ENCODE data around the gene CYP4F12. TPM values are rescaled to one million over a fixed set of nuclear protein-coding genes. Genes with fewer than 3 reads are reported as not detected.

The CYP4F12 gene
- total RNA-seq, 1 experiment from 2014 or later, result not detected

GRCh38 chr19:15717809-15718208 lies 44.9 kb downstream of the CYP4F12 start:
- Histone ChIP-seq H3K36me3 (replicated peaks; ENCODE audit: control insufficient read depth, insufficient read depth, low read length) (no peaks in the 10 kb centered on the region), H3K27me3 (ENCODE audit: control insufficient read depth, insufficient read depth, low read length) (no peaks in the 10 kb centered on the region), H3K4me3 (ENCODE audit: insufficient read depth, low read depth, low read length) (no peak overlapping the region)
- DNase-seq, result no peak

- no peak for DNase-seq
- Histone ChIP-seq H3K4me3 (ENCODE audit: insufficient read depth, low read depth, low read length) (no peak overlapping the region), H3K27me3 (ENCODE audit: control insufficient read depth, insufficient read depth, low read length) (no peaks in the 10 kb centered on the region), H3K36me3 (replicated peaks; ENCODE audit: control insufficient read depth, insufficient read depth, low read length) (no peaks in the 10 kb centered on the region)
Measured at GRCh38 chr19:15721268-15721667, 48.4 kb downstream of the CYP4F12 start.

- no peak overlapping the region for H3K4me3 ChIP-seq (ENCODE audit: insufficient read depth, low read depth, low read length)
- H3K36me3 ChIP-seq (replicated peaks; ENCODE audit: control insufficient read depth, insufficient read depth, low read length), result no peaks in the 10 kb centered on the region
- peak; percentile 13 for DNase-seq
- H3K27me3 ChIP-seq (ENCODE audit: control insufficient read depth, insufficient read depth, low read length), result no peaks in the 10 kb centered on the region
Measured at GRCh38 chr19:15722956-15723355, 50.1 kb downstream of the CYP4F12 start.

- DNase-seq, result no peak
- Histone ChIP-seq H3K4me3 (ENCODE audit: insufficient read depth, low read depth, low read length) (no peak within 1 kb of the TSS), H3K27me3 (ENCODE audit: control insufficient read depth, insufficient read depth, low read length) (no peaks in the 10 kb centered on the region), H3K36me3 (replicated peaks; ENCODE audit: control insufficient read depth, insufficient read depth, low read length) (no peaks in the 10 kb centered on the region)
Measured at GRCh38 chr19:15727724-15728123, 54.8 kb downstream of the CYP4F12 start, which contains the start of gene OR10H2. TSS of gene OR10H2 (plus strand) at chr19:15728024. CDS start at chr19:15728044, 20 bp downstream.

DNA sequence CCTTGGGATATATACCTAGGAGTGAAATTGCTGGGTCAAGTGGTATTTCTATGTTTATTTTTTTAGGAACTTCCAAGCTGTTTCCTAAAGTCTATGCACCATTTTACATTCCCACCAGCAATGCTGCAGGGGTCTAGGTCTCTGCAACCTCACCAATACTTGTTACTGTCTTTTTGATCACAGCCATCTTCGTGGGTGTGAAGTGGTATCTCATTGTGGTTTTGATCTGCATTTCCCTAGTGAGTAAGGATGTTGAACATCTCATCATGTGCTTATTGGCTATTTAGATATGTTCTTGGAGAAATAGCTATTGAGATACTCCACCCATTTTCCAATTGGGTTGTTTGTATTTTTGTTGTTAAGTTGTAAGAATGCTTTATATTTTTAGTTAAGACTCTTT lies 57.7 kb downstream of the CYP4F12 start:
- no peaks in the 10 kb centered on the region for H3K27me3 ChIP-seq (ENCODE audit: control insufficient read depth, insufficient read depth, low read length)
- no peak for DNase-seq
- no peaks in the 10 kb centered on the region for H3K36me3 ChIP-seq (replicated peaks; ENCODE audit: control insufficient read depth, insufficient read depth, low read length)
- no peak overlapping the region for H3K4me3 ChIP-seq (ENCODE audit: insufficient read depth, low read depth, low read length)

DNA sequence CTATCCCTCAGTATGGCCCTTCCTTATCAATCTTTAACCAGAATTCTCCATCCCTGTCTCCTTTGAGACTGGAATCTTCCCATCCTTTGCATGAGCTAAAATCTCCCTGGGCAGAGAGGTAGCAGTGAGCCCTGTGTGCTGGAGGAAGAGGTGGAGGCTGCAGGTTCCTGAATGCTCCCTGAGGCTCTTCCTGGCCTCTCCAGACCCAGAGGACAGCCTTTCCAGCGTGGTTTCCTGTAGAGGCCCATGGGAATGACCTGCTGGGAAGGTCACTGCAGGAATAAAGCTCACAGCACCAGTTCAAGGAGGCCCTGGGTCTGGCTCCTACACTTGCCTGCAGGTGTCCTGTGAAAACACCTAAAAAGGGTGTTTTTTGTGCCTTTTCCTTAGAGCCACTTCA lies 59.5 kb downstream of the CYP4F12 start:
- Histone ChIP-seq H3K36me3 (replicated peaks; ENCODE audit: control insufficient read depth, insufficient read depth, low read length) (no peaks in the 10 kb centered on the region), H3K27me3 (ENCODE audit: control insufficient read depth, insufficient read depth, low read length) (no peaks in the 10 kb centered on the region), H3K4me3 (ENCODE audit: insufficient read depth, low read depth, low read length) (no peak overlapping the region)
- no peak for DNase-seq

GRCh38 chr19:15733895-15734294 lies 61.0 kb downstream of the CYP4F12 start:
- no peak overlapping the region for H3K4me3 ChIP-seq (ENCODE audit: insufficient read depth, low read depth, low read length)
- no peak for DNase-seq
- H3K27me3 ChIP-seq (ENCODE audit: control insufficient read depth, insufficient read depth, low read length), result no peaks in the 10 kb centered on the region
- no peaks in the 10 kb centered on the region for H3K36me3 ChIP-seq (replicated peaks; ENCODE audit: control insufficient read depth, insufficient read depth, low read length)

- H3K27me3 ChIP-seq (ENCODE audit: control insufficient read depth, insufficient read depth, low read length), result no peaks in the 10 kb centered on the region
- no peak within 1 kb of the TSS for H3K4me3 ChIP-seq (ENCODE audit: insufficient read depth, low read depth, low read length)
- no peaks in the 10 kb centered on the region for H3K36me3 ChIP-seq (replicated peaks; ENCODE audit: control insufficient read depth, insufficient read depth, low read length)
- no peak for DNase-seq
Measured at GRCh38 chr19:15737722-15738121, 64.8 kb downstream of the CYP4F12 start, which contains the start of gene OR10H3. TSS of gene OR10H3 (plus strand) at chr19:15737985. CDS start at chr19:15741393, 3,408 bp downstream.

GRCh38 chr19:15740785-15741184 lies 67.9 kb downstream of the CYP4F12 start:
- Histone ChIP-seq H3K4me3 (ENCODE audit: insufficient read depth, low read depth, low read length) (no peak overlapping the region), H3K27me3 (ENCODE audit: control insufficient read depth, insufficient read depth, low read length) (no peaks in the 10 kb centered on the region), H3K36me3 (replicated peaks; ENCODE audit: control insufficient read depth, insufficient read depth, low read length) (no peaks in the 10 kb centered on the region)
- DNase-seq, result no peak

Other genes starting within 250 kb of the CYP4F12 start
- gene WIZ, start 223.1 kb upstream of the CYP4F12 start, total RNA-seq (2014; rRNA removed; shearing (Covaris generic)), result 16.1 and 17.6 TPM in 2 replicates
- gene RASAL3, start 208.5 kb upstream of the CYP4F12 start, total RNA-seq (2014; rRNA removed; shearing (Covaris generic)), result not detected in 2 replicates
- not detected in 2 replicates for gene PGLYRP2, start 193.6 kb upstream of the CYP4F12 start, total RNA-seq (2014; rRNA removed; shearing (Covaris generic))
- not detected in 2 replicates for gene CYP4F22, start 164.6 kb upstream of the CYP4F12 start, total RNA-seq (2014; rRNA removed; shearing (Covaris generic))
- gene CYP4F8, start 57.9 kb upstream of the CYP4F12 start, total RNA-seq (2014; rRNA removed; shearing (Covaris generic)), result not detected in 2 replicates
- gene CYP4F3, start 32.2 kb upstream of the CYP4F12 start, total RNA-seq (2014; rRNA removed; shearing (Covaris generic)), result not detected in 2 replicates
- not detected in 2 replicates for gene OR10H2, start 54.9 kb downstream of the CYP4F12 start, total RNA-seq (2014; rRNA removed; shearing (Covaris generic))
- not detected in 2 replicates for gene OR10H3, start 64.9 kb downstream of the CYP4F12 start, total RNA-seq (2014; rRNA removed; shearing (Covaris generic))
- gene OR10H5, start 114.6 kb downstream of the CYP4F12 start, total RNA-seq (2014; rRNA removed; shearing (Covaris generic)), result not detected in 2 replicates
- gene OR10H1, start 142.6 kb downstream of the CYP4F12 start, total RNA-seq (2014; rRNA removed; shearing (Covaris generic)), result not detected in 2 replicates
- gene CYP4F2, start 225.0 kb downstream of the CYP4F12 start, total RNA-seq (2014; rRNA removed; shearing (Covaris generic)), result not detected in 2 replicates